IMR-90 (cell line): Measurements from ENCODE around the gene ARRDC2. TPM values are rescaled to one million over a fixed set of nuclear protein-coding genes. Genes with fewer than 3 reads are reported as not detected.
A peak's percentile ranks its signal among the peaks of the same experiment; 100 is the strongest.

Source experiments
- ATAC-seq: fragments of 200-7000 bp; cut with Tn5 transposase; 2 replicates; pipeline ENCODE4 v1.9.1; 2020; ENCODE audit warnings: low read depth, mild to moderate bottlenecking, moderate library complexity
- BruUV-seq: library from RNA; stranded (reverse); fragments of 400-500 nt; replicated peaks from 2 replicates; lab custom pipeline; 2021; lab: Mats Ljungman, UMichigan
- CTCF ChIA-PET: fragments of 300-600 bp; formaldehyde crosslinking; extraction: SDS; loops from one replicate; lab custom pipeline; 2021; ENCODE audit warnings: antibody characterized with exemption; lab: Yijun Ruan, JAX
- POLR2A ChIA-PET: fragments of 300-600 bp; sonication (Branson Sonifier 250); formaldehyde crosslinking; loops from one replicate; lab custom pipeline; 2022; ENCODE audit warnings: antibody characterized with exemption; ENCODE audit not compliant: unreplicated experiment; lab: Charles Lee
- DNase-seq: peaks from one replicate; pipeline ENCODE4 v3.0.0; 2013
- H2AFZ ChIP-seq: replicated peaks from 2 replicates; pipeline ENCODE3; 2013; ENCODE audit warnings: low read length, mild to moderate bottlenecking; ENCODE audit not compliant: poor library complexity
- H2AK5ac ChIP-seq: 2 replicates; pipeline ENCODE4 v1.6.1; 2013; ENCODE audit warnings: low read depth, low read length, inconsistent platforms
- H2AK9ac ChIP-seq: replicated peaks from 2 replicates; pipeline ENCODE3; 2013; ENCODE audit warnings: mild to moderate bottlenecking, low read depth, low read length, moderate library complexity; ENCODE audit not compliant: poor library complexity
- H2BK120ac ChIP-seq: 2 replicates; pipeline ENCODE4 v1.6.1; 2013; ENCODE audit warnings: low read depth, low read length, inconsistent platforms
- H2BK15ac ChIP-seq: 3 replicates; pipeline ENCODE4 v1.6.1; 2013; ENCODE audit warnings: low read depth, low read length, inconsistent platforms
- H2BK20ac ChIP-seq: 2 replicates; pipeline ENCODE4 v1.6.1; 2013; ENCODE audit warnings: low read depth, mild to moderate bottlenecking, inconsistent platforms, low read length, moderate library complexity
- H2BK5ac ChIP-seq: 2 replicates; pipeline ENCODE4 v1.6.1; 2013; ENCODE audit warnings: mild to moderate bottlenecking, low read depth, low read length, inconsistent platforms; ENCODE audit not compliant: poor library complexity, severe bottlenecking
- H3K14ac ChIP-seq: replicated peaks from 2 replicates; pipeline ENCODE4 v1.6.1; 2013; ENCODE audit warnings: low read depth, low read length, inconsistent platforms
- H3K18ac ChIP-seq: 2 replicates; pipeline ENCODE4 v1.6.1; 2013; ENCODE audit warnings: low read depth, low read length, control low read depth
- H3K23ac ChIP-seq: 2 replicates; pipeline ENCODE4 v1.6.1; 2013; ENCODE audit warnings: low read depth, low read length, inconsistent platforms
- H3K27ac ChIP-seq: 2 replicates; pipeline ENCODE4 v1.5.1; 2013; ENCODE audit warnings: mild to moderate bottlenecking, control low read depth, low read length; ENCODE audit not compliant: insufficient read depth
- H3K27me3 ChIP-seq: 2 replicates; pipeline ENCODE4 v1.6.1; 2013; ENCODE audit warnings: low read length; ENCODE audit not compliant: control insufficient read depth, insufficient read depth
- H3K36me3 ChIP-seq: 2 replicates; pipeline ENCODE4 v1.6.1; 2013; ENCODE audit warnings: low read length, mixed read lengths; ENCODE audit not compliant: control insufficient read depth, insufficient read depth
- H3K4ac ChIP-seq: 2 replicates; pipeline ENCODE4 v1.6.1; 2013; ENCODE audit warnings: low read depth, low read length, inconsistent platforms
- H3K4me1 ChIP-seq: 2 replicates; pipeline ENCODE4 v1.6.1; 2013; ENCODE audit warnings: low read length, mixed read lengths; ENCODE audit not compliant: control insufficient read depth, insufficient read depth
- H3K4me2 ChIP-seq: 2 replicates; pipeline ENCODE4 v1.6.1; 2013; ENCODE audit warnings: low read depth, mild to moderate bottlenecking, control low read depth, low read length, moderate library complexity
- H3K4me3 ChIP-seq: 2 replicates; pipeline ENCODE4 v1.5.1; 2013; ENCODE audit warnings: low read depth, mild to moderate bottlenecking, control low read depth, low read length, moderate library complexity; ENCODE audit not compliant: insufficient read depth
- H3K56ac ChIP-seq: 2 replicates; pipeline ENCODE4 v1.6.1; 2013; ENCODE audit warnings: low read length, inconsistent platforms; ENCODE audit not compliant: insufficient read depth; ENCODE audit errors: extremely low read depth
- H3K79me1 ChIP-seq, 2 experiments: 2 replicates each; pipeline ENCODE4 v1.6.1; 2013; ENCODE audit warnings: low read length in 2 of 2, inconsistent platforms in 1 of 2, low read depth in 1 of 2
- H3K9ac ChIP-seq: 2 replicates; pipeline ENCODE4 v1.6.1; 2013; ENCODE audit warnings: low read depth, low read length, control low read depth
- H3K9me1 ChIP-seq: 2 replicates; pipeline ENCODE4 v1.6.1; 2013; ENCODE audit warnings: low read length, inconsistent platforms; ENCODE audit not compliant: insufficient read depth
- H3K9me3 ChIP-seq: 2 replicates; pipeline ENCODE4 v1.6.1; 2013; ENCODE audit warnings: low read length; ENCODE audit not compliant: control insufficient read depth, insufficient read depth
- H4K20me1 ChIP-seq: 2 replicates; pipeline ENCODE4 v1.6.1; 2013; ENCODE audit warnings: low read length, inconsistent platforms; ENCODE audit not compliant: insufficient read depth
- H4K5ac ChIP-seq: 2 replicates; pipeline ENCODE4 v1.6.1; 2013; ENCODE audit warnings: mild to moderate bottlenecking, low read depth, low read length, control low read depth
- H4K8ac ChIP-seq, 2 experiments: 2 replicates each; pipeline ENCODE4 v1.6.1; 2013; ENCODE audit warnings: low read depth in 2 of 2, low read length in 2 of 2, control low read depth in 1 of 2, inconsistent platforms in 1 of 2
- H4K91ac ChIP-seq: 2 replicates; pipeline ENCODE4 v1.6.1; 2013; ENCODE audit warnings: low read depth, low read length, inconsistent platforms; ENCODE audit not compliant: insufficient read depth
- BHLHE40 ChIP-seq: fragments of 150-350 bp; IDR thresholded peaks from 2 replicates; pipeline ENCODE4 v1.6.1; 2016; ENCODE audit warnings: mild to moderate bottlenecking, low read depth, low read length
- CEBPB ChIP-seq: IDR thresholded peaks from 2 replicates; pipeline ENCODE4 v1.6.1; 2012; ENCODE audit warnings: low read depth, low read length, improper control_type of control experiment
- CHD1 ChIP-seq: IDR thresholded peaks from 2 replicates; pipeline ENCODE4 v1.6.1; 2012; ENCODE audit warnings: low read depth, low read length, improper control_type of control experiment
- FOS ChIP-seq: fragments of 150-350 bp; IDR thresholded peaks from 2 replicates; pipeline ENCODE4 v1.6.1; 2016; ENCODE audit warnings: low read depth, low read length
- MAFK ChIP-seq: IDR thresholded peaks from 2 replicates; pipeline ENCODE4 v1.6.1; 2012; ENCODE audit warnings: low read depth, low read length, improper control_type of control experiment
- MAZ ChIP-seq: IDR thresholded peaks from 2 replicates; pipeline ENCODE4 v1.6.1; 2012; ENCODE audit warnings: low read depth, mild to moderate bottlenecking, low read length, improper control_type of control experiment, moderate library complexity, borderline replicate concordance
- MXI1 ChIP-seq: IDR thresholded peaks from 2 replicates; pipeline ENCODE4 v1.6.1; 2012; ENCODE audit warnings: low read depth, mild to moderate bottlenecking, low read length, moderate library complexity, borderline replicate concordance
- NFE2L2 ChIP-seq: fragments of 150-350 bp; IDR thresholded peaks from 2 replicates; pipeline ENCODE4 v1.6.1; 2016; ENCODE audit warnings: low read depth, mild to moderate bottlenecking, low read length
- POLR2A ChIP-seq: IDR thresholded peaks from 2 replicates; pipeline ENCODE4 v1.6.1; 2012; ENCODE audit warnings: mild to moderate bottlenecking, low read depth, low read length
- RAD21 ChIP-seq: IDR thresholded peaks from 2 replicates; pipeline ENCODE4 v1.6.1; 2012; ENCODE audit warnings: low read length, improper control_type of control experiment
- RCOR1 ChIP-seq: IDR thresholded peaks from 2 replicates; pipeline ENCODE4 v1.6.1; 2012; ENCODE audit warnings: mild to moderate bottlenecking, low read length, improper control_type of control experiment; ENCODE audit not compliant: insufficient replicate concordance
- RFX5 ChIP-seq: IDR thresholded peaks from 2 replicates; pipeline ENCODE4 v1.8.0; 2012; ENCODE audit warnings: low read depth, mild to moderate bottlenecking, low read length, moderate library complexity
- SMC3 ChIP-seq: fragments of 150-350 bp; IDR thresholded peaks from 2 replicates; pipeline ENCODE4 v1.6.1; 2016; ENCODE audit warnings: low read depth, mild to moderate bottlenecking, antibody characterized with exemption, low read length, moderate library complexity
- WGBS, 2 experiments: methylation state at CpG; one replicate each; pipeline versions ENCODE4 v1.1.5 to v1.1.7; 2013; ENCODE audit warnings: missing lambda C conversion rate in 2 of 2; ENCODE audit not compliant: insufficient read length in 1 of 2; ENCODE audit errors: extremely low coverage in 2 of 2; 5-methylcytosine and 5-hydroxymethylcytosine counted together
- dilution Hi-C: fragments of 300-500 bp; cut with HindIII; formaldehyde crosslinking; loops from one replicate; pipeline ENCODE4 v1.14.3; 2018; ENCODE audit warnings: low sequenced_read_pairs; ENCODE audit not compliant: unreplicated experiment
- in situ Hi-C: fragments of 300-500 bp; cut with MboI; formaldehyde crosslinking; loops from 3 replicates; pipeline ENCODE4 v1.14.3; 2019; ENCODE audit warnings: low sequenced_read_pairs, inconsistent platforms, mixed read lengths
- intact Hi-C: fragments of 100-400 bp; cut with micrococcal nuclease; formaldehyde crosslinking; loops from 2 replicates; pipeline ENCODE4 v1.10.0; 2022
- polyA plus RNA-seq, 3 experiments: library from polyadenylated mRNA; depleted of rRNA; stranded (reverse); fragments of >200 nt; gene quantifications; 2 replicates each; pipeline ENCODE4 v1.2.3, GENCODE V29; 2012; ENCODE audit warnings: low replicate concordance in 1 of 3
- total RNA-seq: library from RNA; depleted of rRNA; stranded (reverse); fragments of >200 nt; gene quantifications from 2 replicates; pipeline ENCODE4 v1.2.3, GENCODE V29; 2012
- TF ChIP-seq, protein P1 (sequence below): fragments of 150-350 bp; IDR thresholded peaks from 2 replicates; pipeline ENCODE4 v1.6.1; 2016; ENCODE audit warnings: low read depth, mild to moderate bottlenecking, low read length, moderate library complexity, borderline replicate concordance
- TF ChIP-seq, protein P2 (sequence below): conservative IDR thresholded peaks from 2 replicates; pipeline ENCODE4 v1.5.1; 2012; ENCODE audit warnings: mild to moderate bottlenecking, low read depth, low read length, improper control_type of control experiment
- TF ChIP-seq, protein P3 (sequence below): fragments of 150-350 bp; IDR thresholded peaks from 2 replicates; pipeline ENCODE4 v1.6.1; 2017; ENCODE audit warnings: mild to moderate bottlenecking, antibody characterized with exemption, low read length, low read depth

ARRDC2 gene
- total and polyA plus RNA-seq, 2 of the 4 experiments (the other 2 are of a cell fraction), result 1.4 to 4.9 TPM

GRCh38 chr19:18009412-18010066 lies 1.6 kb downstream of the ARRDC2 start:
- Histone ChIP-seq H3K27ac (no peak overlapping the region), H2AFZ (no peak overlapping the region), H3K56ac (no peak overlapping the region), H3K9me3 (no peaks in the 10 kb centered on the region), H3K9me1 (peaks cover 12% of the 10 kb centered on the region), H2AK5ac (no peak overlapping the region), H2AK9ac (no peak overlapping the region), H4K8ac (no peak overlapping the region), H3K23ac (peak overlapping the region; percentile 42; the same call in 1 of the 2 replicates), H3K9ac (no peak overlapping the region), H4K5ac (no peak overlapping the region), H3K4me1 (peaks cover 8% of the 10 kb centered on the region), H3K4ac (no peak overlapping the region), H2BK20ac (no peak overlapping the region), H3K14ac (no peak overlapping the region), H3K18ac (no peak overlapping the region), H3K36me3 (peaks cover 26% of the 10 kb centered on the region), H3K27me3 (no peaks in the 10 kb centered on the region), H2BK120ac (no peak overlapping the region), H4K20me1 (peaks cover 5% of the 10 kb centered on the region; the same call in 1 of the 2 replicates), H3K4me3 (no peak overlapping the region), H4K91ac (no peak overlapping the region), H2BK15ac (no peak overlapping the region), H2BK5ac (no peak overlapping the region), H3K79me1 (peaks cover 0 to 13% of the 10 kb centered on the region in 2 experiments; a peak in 3 of 4 replicates), H3K4me2 (no peak overlapping the region)
- BruUV-seq, result no TSS peak
- TF ChIP-seq CEBPB (no peak), MAZ (no peak), MXI1 (no peak), BHLHE40 (no peak), SMC3 (no peak), RCOR1 (no peak), FOS (no peak), RFX5 (no peak), MAFK (no peak), RAD21 (no peak), NFE2L2 (no peak), CHD1 (no peak), POLR2A (no peak)
- TF ChIP-seq, protein P1, sequence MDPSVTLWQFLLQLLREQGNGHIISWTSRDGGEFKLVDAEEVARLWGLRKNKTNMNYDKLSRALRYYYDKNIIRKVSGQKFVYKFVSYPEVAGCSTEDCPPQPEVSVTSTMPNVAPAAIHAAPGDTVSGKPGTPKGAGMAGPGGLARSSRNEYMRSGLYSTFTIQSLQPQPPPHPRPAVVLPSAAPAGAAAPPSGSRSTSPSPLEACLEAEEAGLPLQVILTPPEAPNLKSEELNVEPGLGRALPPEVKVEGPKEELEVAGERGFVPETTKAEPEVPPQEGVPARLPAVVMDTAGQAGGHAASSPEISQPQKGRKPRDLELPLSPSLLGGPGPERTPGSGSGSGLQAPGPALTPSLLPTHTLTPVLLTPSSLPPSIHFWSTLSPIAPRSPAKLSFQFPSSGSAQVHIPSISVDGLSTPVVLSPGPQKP, result no peak
- TF ChIP-seq, protein P2, sequence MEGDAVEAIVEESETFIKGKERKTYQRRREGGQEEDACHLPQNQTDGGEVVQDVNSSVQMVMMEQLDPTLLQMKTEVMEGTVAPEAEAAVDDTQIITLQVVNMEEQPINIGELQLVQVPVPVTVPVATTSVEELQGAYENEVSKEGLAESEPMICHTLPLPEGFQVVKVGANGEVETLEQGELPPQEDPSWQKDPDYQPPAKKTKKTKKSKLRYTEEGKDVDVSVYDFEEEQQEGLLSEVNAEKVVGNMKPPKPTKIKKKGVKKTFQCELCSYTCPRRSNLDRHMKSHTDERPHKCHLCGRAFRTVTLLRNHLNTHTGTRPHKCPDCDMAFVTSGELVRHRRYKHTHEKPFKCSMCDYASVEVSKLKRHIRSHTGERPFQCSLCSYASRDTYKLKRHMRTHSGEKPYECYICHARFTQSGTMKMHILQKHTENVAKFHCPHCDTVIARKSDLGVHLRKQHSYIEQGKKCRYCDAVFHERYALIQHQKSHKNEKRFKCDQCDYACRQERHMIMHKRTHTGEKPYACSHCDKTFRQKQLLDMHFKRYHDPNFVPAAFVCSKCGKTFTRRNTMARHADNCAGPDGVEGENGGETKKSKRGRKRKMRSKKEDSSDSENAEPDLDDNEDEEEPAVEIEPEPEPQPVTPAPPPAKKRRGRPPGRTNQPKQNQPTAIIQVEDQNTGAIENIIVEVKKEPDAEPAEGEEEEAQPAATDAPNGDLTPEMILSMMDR, result no peak
- TF ChIP-seq, protein P3, sequence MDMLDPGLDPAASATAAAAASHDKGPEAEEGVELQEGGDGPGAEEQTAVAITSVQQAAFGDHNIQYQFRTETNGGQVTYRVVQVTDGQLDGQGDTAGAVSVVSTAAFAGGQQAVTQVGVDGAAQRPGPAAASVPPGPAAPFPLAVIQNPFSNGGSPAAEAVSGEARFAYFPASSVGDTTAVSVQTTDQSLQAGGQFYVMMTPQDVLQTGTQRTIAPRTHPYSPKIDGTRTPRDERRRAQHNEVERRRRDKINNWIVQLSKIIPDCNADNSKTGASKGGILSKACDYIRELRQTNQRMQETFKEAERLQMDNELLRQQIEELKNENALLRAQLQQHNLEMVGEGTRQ, result no peak
- dilution Hi-C loops, result no loop called here
- peak; percentile 17 for DNase-seq
- WGBS, 2 experiments, result 92% methylated on average over 16 of the region's 37 CpGs; no CpG with 5 or more reads in 1 of the 2 experiments
- in situ Hi-C loops, result no loop called here
- CTCF ChIA-PET, result no interaction called here
- no peak for ATAC-seq
- intact Hi-C loops, result loop anchor here (5.0 to 10.0 kb wide), 2 partner anchors 145 to 163 kb away; partner anchors contain the start of genes IFI30 and PIK3R2
- POLR2A ChIA-PET, result no interaction called here
